HTR-8/SVneo (cell line): ENCODE measurements around the gene AUTS2.

Experiments used
- DNase-seq: peaks from one replicate; pipeline ENCODE4 v3.0.0; 2011; ENCODE audit warnings: low spot score, mixed read lengths; ENCODE audit not compliant: insufficient read length
- FAIRE-seq: peaks from 2 replicates; lab custom pipeline; 2011; peaks lifted over from hg19 to GRCh38; lab: Jason Lieb, UNC

AUTS2 gene

DNA sequence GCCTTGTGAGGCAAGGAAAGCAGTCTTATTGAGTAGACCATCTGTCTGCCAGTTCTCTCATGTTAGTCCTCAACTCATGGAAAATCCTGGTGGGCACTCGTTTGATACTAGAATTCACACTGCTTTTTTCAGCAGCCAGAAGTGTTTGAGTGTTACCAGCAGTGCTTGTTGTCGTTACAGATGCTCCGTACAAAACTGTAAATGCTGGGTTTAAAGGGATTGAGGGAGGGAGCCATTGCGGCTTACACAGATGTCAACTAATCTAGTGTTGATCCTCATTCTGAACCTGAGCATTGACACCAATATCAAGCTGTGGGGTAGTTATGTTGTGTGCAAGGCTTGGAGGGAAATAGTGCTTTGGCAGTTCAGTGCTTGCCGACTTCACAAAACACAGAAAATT lies 348.6 kb downstream of the AUTS2 start:
- FAIRE-seq: no peak
- no peak for DNase-seq

GRCh38 chr7:69947998-69948397 lies 349.7 kb downstream of the AUTS2 start:
- DNase-seq (no peak), FAIRE-seq (no peak)

DNA sequence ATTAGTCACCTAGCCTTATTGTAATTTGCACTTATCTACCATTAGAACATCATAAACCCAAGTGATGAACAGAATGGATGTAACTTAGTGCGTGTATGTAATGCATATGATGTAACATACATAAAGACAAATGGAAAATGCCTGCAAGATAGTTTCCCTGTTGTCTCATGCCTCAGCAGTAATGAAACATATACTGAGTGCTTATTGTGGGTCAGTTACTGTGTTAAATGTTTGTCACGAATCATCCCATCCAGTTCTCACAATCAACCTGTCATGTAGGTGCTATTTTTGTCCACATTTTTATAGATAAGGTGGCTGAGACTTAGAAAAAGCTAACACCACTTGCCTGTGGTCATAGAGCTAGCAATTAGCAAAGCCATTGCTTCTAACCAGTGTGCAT lies 350.8 kb downstream of the AUTS2 start:
- DNase-seq: no peak
- no peak for FAIRE-seq

DNA sequence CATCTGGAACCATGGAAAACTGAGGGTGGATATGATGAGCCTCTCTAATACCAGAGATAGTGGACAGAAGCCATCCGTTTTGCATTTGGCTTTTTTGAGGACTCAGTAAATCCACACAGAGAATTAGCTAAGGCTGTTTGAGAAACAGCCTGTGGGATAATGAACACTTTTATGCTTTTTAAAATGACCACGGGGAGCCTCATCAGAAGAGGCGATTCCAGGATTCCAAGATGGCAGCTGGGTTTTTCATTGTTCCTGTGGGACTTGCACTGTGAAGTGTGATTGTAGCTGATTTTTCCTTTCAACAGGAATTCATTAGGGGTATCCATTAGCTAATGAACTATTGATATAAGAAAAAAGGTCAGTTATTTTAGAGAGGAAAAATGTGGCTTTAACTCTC lies 353.2 kb downstream of the AUTS2 start:
- FAIRE-seq (no peak), DNase-seq (no peak)

- FAIRE-seq (no peak), DNase-seq (no peak)
These were observed 355.1 kb downstream of the AUTS2 start for GRCh38 chr7:69953136-69954067.

DNA sequence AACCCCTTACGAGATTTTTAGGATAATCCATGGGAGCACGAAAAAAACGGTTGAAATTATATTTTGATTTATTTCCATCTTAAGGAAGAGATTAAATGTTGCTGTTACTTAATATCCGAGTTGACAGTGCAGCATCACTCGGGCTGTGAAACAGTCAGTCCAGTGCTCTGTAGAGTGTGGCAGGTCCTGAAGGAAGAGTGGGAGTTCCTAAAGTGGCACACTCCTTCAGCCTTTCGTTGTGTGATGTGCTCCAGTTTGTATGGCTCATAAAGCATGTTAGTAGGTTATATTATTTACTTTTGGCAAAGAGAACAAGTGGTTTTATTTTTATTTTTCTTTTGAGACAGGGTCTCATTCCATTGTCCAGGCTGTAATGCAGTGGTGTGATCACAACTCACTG lies 358.3 kb downstream of the AUTS2 start:
- DNase-seq (no peak), FAIRE-seq (no peak)

GRCh38 chr7:69957661-69958060 lies 359.4 kb downstream of the AUTS2 start:
- DNase-seq (no peak), FAIRE-seq (no peak)

- no peak for FAIRE-seq
- no peak for DNase-seq
These were observed 361.7 kb downstream of the AUTS2 start for GRCh38 chr7:69959789-69960499.

GRCh38 chr7:69961436-69961835 lies 363.2 kb downstream of the AUTS2 start:
- no peak for DNase-seq
- FAIRE-seq: no peak

GRCh38 chr7:69962186-69963065 lies 364.2 kb downstream of the AUTS2 start:
- DNase-seq (no peak), FAIRE-seq (no peak)

GRCh38 chr7:69963393-69963792 lies 365.1 kb downstream of the AUTS2 start:
- FAIRE-seq (no peak), DNase-seq (no peak)

GRCh38 chr7:69966766-69967591 lies 368.7 kb downstream of the AUTS2 start:
- DNase-seq: no peak
- FAIRE-seq: no peak

- DNase-seq (no peak), FAIRE-seq (no peak)
These were observed 369.6 kb downstream of the AUTS2 start for GRCh38 chr7:69967689-69968450.

DNA sequence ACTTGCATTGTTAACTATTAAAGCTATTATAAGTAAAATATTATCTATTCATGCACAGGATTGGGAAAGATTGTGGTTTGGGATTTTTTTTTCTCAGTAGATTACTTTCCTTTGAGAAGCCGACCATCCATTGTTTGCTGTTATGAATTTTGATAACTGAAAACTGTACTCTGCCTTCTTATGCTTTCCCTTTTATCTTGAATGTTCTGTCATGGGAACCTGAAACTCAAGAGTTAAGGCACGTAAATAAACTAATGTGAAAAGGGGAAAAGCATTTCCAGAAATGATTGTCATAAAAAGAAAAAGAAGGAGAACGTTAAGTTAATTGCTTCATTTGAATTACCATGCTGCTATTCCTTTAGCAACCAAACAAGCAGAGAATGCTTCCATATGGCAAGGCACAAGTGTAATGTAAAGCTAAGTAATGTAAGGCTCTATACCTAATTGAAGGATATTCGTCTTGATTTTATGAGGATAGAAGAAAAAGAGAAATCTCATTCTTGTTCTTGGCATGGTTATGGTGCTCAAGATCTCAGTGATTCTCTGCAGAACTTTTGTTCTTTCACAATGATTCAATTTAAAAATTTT lies 370.8 kb downstream of the AUTS2 start:
- FAIRE-seq (no peak), DNase-seq (no peak)

DNA sequence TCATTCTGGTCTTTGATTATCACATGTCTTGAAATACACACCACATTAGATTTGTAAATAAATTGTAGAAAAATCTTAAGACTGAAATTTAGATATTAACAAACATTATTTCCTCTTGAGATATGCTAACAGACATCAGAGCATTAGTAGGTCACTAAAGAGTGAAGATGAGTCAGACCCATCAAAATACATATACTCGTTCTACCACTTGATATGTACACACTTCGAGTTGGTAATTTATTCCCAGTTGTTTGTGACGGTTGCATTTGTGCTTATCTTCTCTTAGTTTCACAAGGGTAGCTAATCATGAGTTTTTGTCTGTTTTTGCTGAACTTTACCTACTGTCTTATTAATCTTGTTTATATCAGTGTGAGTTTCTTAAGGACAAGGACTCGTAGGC lies 383.4 kb downstream of the AUTS2 start:
- DNase-seq (no peak), FAIRE-seq (no peak)

DNA sequence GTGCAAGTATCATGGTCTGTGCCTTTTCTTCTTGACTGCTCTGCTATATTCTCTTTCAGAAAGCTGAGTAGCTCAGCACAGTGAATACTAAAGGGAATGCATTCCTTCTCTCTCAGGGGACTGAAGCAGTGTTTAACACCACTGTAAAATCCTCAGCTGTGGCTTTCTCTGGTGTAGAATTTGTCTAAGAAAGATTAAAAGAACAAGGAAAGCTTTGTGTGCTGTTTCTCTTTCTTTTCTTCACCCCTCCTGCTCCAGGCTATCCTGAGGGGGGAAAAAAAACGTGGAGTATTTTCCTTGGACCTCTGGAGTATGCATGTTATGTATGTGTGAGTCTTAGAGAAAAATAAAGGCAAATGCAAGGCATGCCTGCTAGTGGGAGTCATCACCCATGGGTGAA lies 383.9 kb downstream of the AUTS2 start:
- DNase-seq: no peak
- FAIRE-seq: no peak

DNA sequence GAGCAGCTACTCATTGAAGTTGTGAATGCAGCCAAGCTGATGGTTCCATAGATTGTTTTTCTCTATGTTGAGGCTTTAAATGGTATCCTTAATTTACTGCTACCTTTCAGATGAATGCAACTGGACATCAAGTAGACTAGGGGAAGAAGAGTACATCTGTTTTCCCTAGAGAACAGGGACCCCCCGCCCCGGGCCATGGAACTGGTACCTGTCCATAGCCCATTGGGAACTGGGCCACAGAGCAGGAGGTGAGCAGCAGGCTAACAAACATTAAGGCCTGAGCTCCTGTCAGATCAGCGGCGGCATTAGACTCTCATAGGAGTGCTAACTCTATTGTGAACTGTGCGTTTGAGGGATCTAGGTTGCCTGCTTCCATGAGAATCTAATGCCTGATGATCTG lies 391.3 kb downstream of the AUTS2 start:
- FAIRE-seq (no peak), DNase-seq (no peak)

- DNase-seq: no peak
These were observed 394.7 kb downstream of the AUTS2 start for GRCh38 chr7:69992938-69993337.

DNA sequence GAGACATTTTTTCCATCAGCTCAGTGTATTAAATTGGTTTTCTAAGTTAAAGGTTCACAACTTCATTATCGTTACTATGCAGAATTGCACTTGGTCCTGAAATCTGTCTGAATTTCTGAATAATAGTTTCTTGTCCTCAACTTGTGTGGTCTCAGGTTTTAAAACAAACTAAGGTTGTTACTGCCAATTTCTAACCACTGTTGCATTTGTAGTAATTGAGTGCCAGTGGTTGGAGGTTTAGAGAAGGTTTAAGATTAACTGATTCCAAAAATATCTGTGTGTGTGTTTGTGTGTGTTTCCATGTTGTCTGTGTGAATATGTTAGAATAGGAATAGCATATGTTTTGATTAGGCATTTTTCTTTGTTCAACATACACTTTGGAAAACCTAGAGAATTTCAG lies 395.9 kb downstream of the AUTS2 start:
- FAIRE-seq (no peak), DNase-seq (no peak)

More at GRCh38 chr7:69992938-69993337, 394.7 kb downstream of the AUTS2 start:
- no peak for FAIRE-seq
